Measurements from ENCODE around the gene ATG12.
"Not testable (repeated sequence)": the region's sequence is repeated elsewhere in the genome, so short reads cannot be mapped to it uniquely, and the experiment has no call there.

ATG12 gene

DNA sequence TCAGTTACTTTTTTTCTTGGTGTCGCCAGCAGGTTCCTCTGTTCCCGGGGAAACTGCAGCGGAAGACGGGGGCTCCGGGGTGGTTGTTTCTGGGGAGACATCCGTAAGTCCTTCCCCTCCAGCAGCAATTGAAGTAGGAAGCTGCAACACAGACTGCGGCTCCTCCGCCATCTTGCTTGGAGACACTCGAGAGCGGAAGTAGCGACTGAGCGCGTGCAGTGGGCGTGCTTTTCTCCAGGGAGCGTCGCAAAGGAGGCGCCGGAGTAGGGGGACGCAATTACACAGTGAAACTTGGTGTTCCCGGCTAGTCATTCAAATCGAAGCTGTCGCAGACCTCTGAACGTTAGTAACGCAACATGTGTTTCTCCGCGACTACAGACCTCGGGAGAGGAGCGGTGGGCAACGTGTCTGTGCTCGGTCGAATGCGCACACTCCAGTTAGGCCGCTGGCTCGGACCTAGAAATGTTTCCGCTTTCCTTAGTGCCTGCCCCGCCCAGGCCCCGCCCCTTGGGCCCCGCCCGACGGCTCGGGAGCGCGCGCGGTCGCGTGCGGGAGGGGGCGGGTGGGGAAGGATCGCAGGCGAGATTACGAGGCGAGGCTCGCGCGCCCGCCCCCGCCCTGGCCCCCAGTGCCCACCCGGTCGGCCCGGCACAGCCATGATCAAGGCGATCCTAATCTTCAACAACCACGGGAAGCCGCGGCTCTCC lies at the start of gene ATG12, which contains the start of gene AP3S1:
Gene ATG12, minus strand, starts transcription at position 184 of the 707 bp plus-strand sequence. Its CDS starts 13 bp downstream, at position 171.
Gene AP3S1, plus strand, starts transcription at position 554 of the 707 bp plus-strand sequence. Its CDS starts 103 bp downstream, at position 657.
- FAIRE-seq, result no peak

DNA sequence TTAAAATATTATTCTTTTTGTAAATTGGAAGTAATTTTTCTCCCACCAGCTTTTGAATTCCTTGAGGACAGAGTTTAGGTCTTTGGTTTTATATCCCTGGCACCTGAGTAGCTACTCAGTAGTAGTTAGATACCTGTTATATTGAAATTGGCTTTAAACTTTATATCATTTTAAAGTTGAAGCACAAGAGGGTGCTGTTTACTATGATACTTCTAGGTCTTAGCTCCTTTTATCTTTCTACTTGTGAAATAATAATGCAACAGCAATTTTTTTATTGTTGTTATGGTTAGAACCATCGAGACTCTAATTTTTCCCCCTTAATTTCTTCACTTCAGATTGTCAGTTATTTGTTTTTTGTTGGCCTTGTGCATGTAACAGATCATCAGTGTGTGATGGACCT lies 46.7 kb upstream of the ATG12 start:
- FAIRE-seq, result peak; percentile 68

DNA sequence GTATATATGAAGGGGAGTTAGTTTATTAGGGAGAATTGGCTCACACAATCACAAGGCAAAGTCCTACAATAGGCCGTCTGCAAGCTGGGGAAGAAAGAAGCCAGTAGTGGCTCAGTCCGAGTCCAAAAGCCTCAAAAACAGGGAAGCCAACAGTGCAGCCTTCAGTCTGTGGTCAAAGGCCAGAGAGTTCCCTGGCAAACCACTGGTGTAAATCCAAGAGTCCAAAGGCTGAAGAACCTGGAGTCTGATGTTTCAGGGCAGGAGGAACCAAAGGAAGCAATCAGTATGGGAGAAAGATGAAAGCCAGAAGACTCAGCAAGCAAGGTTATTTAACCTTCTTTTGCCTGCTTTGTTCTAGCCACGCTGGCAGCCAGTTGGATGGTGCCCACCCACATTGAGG lies 43.8 kb upstream of the ATG12 start:
- not testable (repeated sequence) for FAIRE-seq

DNA sequence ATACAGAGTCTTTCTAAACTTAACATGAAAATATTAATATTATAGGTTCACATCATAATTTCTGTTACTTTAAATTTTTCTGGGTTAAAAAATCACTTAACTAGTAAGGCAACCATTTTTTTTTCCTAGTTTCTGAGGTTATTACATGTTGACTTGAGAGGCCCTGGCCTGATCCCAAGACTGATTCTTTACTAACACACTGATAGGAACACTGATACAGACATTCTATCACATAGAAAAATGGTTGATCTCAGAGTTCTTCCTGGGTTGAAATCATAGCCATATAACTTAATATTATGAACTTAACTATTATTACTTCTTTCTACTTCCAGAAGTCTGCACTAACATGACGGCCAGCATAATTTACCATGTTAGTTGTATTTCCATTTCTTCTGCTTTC lies 43.3 kb upstream of the ATG12 start:
- no peak for FAIRE-seq

DNA sequence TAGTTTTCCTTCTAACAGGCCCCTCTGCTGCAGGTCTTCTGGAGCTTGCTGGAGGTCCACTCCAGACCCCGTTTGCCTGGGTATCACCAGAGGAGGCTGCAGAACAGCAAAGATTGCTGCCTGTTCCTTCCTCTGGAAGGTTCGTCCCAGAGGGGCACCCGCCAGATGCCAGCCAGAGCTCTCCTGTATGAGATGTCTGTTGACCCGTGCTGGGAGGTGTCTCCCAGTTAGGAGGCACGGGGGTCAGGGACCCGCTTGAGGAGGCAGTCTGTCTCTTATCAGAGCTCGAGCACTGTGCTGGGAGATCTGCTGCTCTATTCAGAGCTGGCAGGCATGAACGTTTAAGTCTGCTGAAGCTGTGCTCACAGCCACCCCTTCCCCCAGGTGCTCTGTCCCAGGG lies 41.1 kb upstream of the ATG12 start:
- not testable (repeated sequence) for FAIRE-seq

DNA sequence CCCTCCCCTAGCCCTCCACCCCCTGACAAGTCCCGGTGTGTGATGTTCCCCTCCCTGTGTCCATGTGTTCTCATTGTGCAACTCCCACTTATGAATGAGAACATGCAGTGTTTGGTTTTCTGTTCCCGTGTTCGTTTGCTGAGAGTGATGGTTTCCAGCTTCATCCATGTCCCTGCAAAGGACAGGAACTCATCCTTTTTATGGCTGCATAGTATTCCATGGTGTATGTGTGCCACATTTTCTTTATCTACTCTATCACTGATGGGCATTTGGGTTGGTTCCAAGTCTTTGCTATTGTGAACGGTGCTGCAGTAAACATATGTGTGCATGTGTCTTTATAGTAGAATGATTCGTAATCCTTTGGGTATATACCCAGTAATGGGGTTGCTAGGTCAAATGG lies 36.0 kb upstream of the ATG12 start:
- FAIRE-seq, result not testable (repeated sequence)

DNA sequence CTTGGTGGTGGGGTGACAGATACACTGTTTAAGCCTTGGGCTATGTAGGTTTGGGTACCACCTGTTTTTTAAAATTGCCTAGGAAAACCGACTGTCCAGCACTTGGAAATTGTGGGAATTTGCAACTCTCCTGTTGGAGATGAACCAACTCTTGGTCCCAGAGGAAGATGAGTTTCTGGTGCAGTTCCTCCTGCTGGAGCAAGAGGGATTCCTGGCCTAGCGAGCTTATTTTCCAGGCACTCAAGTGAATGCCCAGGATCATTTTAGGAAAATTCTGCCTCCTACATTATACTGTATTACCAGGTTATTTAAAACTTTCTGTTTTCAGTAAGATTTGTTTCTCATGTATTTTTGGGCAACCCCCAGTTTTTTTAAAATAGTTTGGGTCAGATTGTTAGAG lies 34.1 kb upstream of the ATG12 start:
- no peak for FAIRE-seq

DNA sequence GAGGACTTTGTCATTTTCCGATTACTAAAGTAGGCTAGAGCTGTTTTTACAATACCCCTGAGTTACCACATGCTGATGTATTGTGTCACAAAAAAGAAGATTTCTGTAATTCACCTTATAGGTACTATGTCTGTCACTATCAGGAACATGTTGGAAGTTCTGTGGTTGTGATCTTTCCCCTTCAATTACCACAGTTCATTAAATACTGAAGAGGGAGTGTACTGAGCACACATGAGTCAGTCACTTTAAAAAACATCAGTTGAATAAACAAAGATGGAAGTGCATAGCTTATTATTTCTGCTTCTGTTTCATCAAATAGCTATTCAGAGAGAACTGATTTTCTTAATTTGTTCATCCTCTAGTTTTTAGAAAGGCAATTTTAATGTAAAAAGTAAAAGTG lies 32.0 kb upstream of the ATG12 start:
- no peak for FAIRE-seq

DNA sequence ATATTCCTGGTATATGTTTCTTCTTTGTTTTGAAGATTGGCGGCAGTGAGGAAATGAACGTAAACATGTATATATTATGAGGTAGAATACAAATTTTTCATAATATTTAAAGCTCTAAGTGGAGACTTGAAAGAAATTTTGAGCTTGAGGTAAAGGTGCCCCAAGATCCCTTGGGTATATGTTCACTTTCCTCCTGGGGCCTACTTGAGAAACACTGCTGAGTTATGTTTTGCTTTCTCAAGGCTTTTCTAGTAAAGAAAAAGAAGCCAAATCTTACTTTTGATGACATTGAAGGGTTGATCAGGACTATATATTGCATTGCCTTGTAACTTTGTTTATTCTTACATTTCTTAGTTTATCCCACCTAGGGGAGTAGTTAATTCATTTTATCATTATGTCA lies 31.1 kb upstream of the ATG12 start:
- no peak for FAIRE-seq

DNA sequence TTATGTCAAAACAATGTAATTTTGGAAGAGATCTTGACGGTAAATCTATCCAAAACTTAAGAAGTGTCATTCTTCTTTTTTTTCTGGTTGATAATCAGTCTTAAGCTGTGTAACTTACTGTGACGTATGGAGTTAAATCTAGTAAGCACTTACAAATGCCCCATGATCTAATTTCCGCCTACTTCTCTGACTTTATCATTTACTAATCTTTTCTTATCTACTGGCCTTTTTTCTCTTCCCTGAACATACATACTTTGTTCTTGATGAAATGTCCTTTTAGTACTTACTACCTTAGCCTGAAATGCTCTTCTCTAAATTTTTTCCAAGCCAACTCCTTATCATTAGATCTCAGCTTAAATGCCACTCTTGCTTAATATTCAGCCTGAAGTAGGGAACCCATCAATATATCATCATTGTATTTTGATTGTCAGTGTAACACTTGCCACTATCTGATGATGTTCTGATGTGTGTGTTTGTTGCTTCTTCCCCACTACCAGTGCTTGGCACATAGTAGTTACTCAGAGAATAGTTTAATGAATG lies 28.0 kb upstream of the ATG12 start:
- FAIRE-seq, result no peak

DNA sequence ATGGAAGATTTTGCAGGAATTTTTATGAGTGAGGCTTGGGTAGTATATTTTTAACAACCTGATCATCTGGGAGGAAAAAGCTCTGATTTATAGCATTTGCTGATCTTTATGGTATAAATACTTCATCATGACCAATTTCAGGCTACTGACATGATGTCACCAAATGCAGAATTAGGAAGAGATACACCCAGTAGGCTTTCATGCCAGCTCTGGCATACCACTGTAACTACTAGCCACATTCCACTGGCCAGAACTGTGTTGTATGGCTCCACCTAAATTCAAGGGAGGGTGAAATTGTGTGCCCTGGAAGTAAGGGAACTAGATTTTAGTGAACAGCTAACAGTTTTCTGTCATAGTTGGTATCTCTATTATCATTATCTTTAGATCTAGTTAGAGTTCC lies 18.0 kb upstream of the ATG12 start:
- FAIRE-seq, result no peak

DNA sequence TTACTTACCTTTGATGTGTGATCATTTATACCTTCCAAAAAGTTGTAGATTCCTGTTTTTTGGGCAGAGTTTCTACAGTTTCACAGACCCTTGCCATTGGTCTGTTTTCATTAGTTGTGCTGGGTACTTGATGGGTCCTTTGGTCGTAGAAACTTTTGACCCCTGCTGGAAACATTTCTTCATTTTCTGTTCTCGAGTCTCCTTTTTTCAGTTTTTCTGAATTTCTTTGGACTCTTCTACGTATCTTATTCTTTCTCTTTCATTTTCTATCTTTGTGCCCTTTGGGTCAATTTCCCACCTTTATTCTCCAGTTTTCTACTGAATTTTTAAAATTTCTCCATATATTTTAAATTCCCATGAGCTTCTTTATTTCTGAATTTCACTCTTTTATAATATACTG lies 17.0 kb upstream of the ATG12 start:
- no peak for FAIRE-seq

DNA sequence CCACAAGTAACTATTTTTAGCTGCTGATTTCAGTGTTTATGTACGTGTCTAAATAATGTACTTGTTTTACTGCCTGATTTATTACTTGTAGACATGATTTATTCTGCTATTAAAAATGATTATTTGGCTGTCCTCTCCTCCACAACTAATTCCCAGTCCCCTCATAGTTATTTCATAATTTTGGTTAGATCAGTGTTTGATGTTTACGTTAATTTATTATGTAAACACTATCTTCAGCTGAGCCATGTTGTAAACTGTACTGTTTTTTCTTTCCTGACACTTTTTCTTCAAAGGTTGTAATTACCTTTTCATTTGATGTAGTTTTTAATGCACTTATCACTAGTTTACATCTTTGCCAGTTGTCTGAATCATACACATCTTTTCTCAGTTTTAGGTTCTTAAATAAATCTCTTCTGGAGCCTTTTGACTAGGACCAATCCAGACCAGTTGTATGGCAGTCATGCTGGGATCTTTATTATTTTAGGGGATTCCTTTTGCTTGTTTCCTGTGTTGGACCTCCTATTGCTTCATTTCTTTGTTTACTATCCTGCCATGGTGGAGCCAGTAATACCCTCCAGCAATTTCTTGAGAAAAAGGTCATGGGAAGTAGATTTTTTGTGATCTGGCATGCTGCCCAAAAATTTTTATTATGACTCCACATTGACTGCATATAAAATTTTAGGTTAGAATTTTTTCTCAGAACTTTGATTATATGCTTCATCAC lies 16.4 kb upstream of the ATG12 start:
- FAIRE-seq, result no peak

DNA sequence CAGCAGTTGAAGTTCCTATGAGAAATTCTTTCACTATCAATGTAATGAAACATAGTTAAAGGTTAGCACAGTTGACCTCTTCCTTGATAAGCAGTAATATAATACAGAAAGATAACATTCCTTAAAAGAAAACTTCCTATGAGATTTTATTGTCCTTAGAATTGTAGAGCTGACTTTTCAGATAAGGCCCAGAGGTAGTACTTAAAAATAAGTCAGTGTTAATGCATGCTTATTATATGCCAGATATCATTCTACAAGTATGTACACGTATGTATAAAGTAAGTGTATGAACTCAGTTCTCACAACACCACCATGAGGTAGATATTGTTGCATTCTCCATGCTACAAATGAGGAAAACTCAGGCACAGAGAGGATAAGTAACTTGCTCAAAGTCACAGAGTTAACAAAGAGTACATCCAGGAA lies 15.7 kb upstream of the ATG12 start:
- no peak for FAIRE-seq

DNA sequence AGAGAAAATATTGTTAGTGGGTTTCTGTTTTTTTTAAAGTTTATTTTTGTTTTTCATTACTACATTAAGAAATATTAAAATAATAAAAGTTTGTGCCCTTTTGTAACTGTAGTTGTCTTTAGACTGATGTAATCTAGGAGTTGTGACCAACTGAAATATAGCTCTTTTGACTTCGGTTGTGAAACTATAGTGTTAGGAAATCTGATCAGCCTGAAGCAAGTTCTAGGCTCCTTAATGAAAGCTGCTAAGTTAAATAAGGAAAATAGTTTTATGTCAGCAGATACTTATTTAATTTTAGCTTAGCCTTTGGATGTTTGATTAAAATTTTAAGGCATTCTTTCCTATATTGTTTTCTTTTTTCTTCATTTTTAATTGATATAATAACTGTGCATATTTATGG lies 14.6 kb upstream of the ATG12 start:
- FAIRE-seq, result no peak

DNA sequence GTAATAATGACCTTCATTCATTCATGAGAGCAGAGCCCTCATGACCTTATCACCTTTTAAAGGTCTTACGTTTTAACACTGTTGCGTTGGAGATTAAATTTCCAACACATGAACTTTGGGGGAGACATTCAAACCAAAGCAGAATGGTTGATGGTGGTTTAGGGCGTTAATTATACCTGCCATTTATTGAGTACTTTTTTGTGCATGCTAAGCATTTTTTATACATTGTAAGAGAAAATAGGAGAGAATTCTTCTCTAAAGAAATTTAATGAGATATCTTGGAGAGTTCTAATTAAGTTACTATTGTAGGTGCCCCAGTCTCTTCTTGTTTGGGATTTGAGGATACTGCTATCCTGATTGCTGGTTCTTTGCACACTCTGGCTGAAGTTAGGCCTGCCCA lies 12.8 kb upstream of the ATG12 start:
- no peak for FAIRE-seq

DNA sequence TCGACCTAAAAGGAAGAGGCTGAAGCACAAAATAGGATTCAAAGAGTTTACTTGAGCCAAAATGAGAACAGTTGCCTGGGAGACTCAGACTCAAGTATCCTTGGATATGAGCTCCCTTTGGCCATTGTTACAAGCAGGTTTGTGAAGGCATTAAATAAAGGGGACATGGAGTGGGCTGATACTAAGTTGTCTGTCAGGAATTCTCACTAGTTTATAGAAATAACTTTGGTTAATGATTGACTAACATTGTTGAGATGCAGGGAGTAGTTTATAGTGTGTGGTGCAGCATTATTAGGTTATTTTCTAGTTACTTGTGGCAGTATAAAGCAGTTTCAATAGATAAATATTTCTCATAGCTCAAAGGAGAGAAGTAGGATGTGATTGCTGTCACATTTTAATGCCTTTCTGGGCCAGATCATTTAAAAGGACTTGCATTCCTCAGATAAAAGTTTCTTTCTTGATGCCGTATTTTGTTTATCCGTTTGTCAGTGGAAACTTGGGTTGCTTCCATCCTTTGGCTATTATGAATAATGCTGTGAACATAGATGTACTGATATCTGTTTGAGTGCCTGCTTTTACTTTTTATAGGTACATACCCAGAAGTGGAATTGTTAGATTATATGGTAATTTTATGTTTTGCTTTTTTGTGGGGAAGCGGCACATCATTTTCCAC lies 9.5 kb upstream of the ATG12 start:
- no peak for FAIRE-seq

DNA sequence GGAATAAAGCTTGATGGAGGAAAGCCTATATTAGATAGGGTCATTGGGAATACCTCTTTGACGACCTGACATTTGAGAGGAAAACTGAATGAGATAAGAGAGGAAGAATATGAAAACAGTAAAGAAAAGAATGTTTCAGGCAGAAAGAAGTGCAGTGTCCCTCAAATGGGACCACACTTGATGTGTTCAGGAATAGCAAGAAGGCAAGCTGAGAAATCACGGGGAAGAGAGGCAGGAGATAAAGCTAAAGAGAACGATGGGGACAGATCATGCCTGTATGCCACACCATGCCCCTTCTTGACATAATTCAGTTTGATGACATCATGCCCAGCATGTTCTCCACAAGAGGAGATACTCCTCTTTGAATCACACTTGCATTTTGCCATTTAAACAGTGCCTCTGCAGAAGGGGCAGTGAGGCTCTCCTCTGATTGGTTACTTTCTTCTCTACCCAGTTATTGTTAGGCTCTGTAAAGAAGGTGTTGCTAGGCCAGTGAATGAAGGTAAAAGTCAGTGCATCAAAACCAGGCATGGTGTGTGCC lies 8.0 kb upstream of the ATG12 start:
- no peak for FAIRE-seq

DNA sequence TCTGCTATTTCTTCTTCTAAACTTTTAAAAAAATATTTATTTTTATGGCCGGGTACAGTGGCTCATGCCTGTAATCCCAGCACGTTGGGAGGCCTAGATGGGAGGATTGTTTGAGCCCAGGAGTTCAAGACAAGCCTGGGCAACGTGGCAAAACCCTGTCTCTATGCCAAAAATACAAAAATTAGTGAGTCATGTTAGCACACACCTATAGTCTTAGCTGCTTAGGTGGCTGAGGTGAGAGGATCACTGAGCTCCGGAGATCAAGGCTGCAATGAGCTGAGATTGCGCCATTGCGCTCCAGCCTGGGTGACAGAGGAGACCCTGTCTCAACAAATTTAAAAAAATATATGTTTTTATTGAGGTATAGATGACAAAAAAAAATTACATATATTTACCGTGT lies 5.9 kb upstream of the ATG12 start:
- FAIRE-seq, result no peak

DNA sequence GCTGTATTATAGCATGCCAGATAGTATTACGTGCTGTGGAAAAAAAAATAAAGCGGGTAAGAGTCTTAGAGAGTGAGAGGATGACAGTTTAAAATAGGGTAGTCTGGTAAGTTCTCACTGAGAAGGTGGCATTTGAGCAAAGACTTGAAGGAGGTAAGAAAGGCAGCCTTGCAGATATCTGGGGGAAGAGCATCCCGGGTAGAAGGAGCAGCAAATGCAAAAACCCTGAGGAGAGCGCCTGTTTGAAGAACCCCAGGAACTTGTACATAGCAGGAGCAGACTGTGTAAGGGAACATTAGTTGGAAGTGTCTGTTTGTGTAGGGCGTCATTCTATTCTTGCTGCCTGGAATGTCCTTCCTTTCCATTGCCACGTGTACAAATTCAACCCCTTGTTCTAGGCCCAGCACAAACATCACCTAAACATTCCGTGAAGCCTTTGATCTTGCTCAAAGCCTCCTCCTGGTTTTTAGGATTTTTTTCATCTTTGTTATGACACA lies 3.0 kb upstream of the ATG12 start:
- no peak for FAIRE-seq

DNA sequence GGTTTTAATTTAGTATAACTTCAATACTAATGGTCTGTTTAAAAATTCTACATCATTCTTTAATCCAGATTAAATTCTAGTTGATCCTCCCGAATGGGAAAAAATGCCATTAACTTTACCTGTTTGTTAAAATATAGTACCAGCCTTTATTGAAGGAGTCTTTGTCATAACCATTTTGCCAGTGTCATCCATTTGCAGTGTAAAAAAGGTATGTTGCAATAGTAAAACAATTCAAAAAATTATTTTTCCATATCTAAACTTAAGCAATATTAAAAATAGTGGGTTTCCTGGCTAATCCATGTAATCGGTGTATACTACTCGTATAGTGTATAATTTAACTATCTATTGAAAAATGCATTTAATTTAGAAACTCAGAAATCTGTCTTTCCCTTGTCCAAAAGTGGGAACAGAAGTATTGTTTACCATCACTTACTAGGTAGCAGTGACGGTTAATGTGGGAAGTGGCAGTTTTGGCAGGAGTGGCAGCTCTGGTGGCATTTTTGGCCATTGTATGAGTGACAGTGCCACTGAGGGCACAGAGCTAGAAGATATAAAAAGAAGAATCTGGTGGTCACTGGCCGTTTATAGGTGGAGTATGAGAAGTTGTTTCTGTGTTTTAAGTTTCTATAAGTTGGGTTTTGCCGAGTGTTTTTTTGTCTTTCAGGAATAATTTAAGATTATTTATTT lies 2.2 kb upstream of the ATG12 start:
- no peak for FAIRE-seq

DNA sequence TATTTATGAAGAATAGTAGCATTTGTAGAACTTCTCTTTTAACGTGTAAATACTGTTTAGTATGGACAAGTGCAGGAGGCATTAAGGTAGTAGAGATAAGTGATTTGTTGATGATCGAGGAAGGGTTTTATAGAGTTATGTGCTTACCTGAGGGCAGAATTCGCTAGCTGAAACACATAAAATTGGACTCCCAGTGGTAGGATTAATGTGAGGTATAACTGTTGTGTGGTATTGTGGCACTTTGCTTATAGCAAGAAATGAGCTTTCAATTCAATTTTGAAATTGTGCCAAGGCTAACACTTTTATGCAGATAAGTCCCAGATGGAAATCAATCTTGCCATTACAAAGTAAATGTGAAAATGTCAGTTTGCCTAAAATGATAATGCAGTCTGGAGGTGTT lies 1.6 kb upstream of the ATG12 start:
- FAIRE-seq, result no peak

Data from A204.1 (cell line).